UCSD-AML1 (cell line): Measurements from ENCODE around the gene CREB5.

Experiments
- DNase-seq: peaks from one replicate; lab custom pipeline; 2025; ENCODE audit not compliant: unreplicated experiment; lab: John Stamatoyannopoulos, UW

Gene CREB5

GRCh38 chr7:28872226-28872625 is 459.9 kb downstream of the CREB5 start:
- no peak for DNase-seq

DNA sequence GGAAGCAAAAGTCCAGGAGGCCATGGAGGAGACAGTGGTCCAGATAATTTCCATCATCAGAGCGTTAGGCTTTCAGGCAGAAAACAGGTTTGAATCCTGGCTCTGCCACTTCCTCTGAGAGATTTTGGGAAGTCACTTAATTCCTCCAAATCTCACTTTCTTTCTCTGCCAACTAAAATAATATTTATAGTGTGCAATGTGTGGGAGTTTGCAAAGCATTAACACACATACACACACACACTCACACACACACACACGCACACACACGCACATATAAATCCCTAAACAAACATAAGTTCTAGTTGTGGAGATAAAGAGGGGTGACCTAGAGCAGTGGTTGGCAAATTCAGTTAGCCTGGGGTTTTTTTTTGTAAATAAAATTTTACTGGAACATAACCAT is 461.0 kb downstream of the CREB5 start:
- DNase-seq: no peak

DNA sequence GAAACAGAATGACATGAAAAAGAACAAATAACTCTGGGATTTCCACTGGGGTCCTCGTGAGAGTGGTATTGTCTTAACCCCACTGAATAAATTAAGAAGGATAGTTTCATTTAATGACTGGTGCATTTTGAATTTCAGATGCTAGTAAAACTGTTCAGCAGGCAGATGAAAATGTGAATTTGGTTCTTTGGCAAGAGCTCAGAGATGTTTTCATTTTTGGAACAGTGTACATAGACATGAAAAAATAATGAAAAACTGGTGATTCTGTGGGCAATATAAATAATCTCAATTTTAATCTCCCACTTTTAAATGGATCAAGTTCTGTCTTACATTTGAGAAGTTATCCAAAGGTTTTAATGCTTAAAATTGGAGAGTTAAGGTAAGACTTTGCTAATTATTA is 461.7 kb downstream of the CREB5 start:
- DNase-seq: no peak
